HG03521 (cell line): ENCODE data around the gene PSKH1.

Experiments
- ATAC-seq: cut with Tn5 transposase; IDR thresholded peaks from one replicate; pipeline ENCODE4 v1.9.1; 2021; ENCODE audit warnings: mild to moderate bottlenecking, moderate library complexity; ENCODE audit not compliant: unreplicated experiment

Gene PSKH1

GRCh38 chr16:67939507-67940445 lies 46.7 kb downstream of the PSKH1 start:
- no peak for ATAC-seq

- no peak for ATAC-seq
Observed at GRCh38 chr16:67940446-67941089, 47.5 kb downstream of the PSKH1 start.

GRCh38 chr16:67941469-67942199 lies 48.6 kb downstream of the PSKH1 start:
- ATAC-seq = no peak

- ATAC-seq = no peak
Observed at GRCh38 chr16:67942200-67942509, 49.1 kb downstream of the PSKH1 start.

- no peak for ATAC-seq
Observed at GRCh38 chr16:67942510-67943255, 49.6 kb downstream of the PSKH1 start.

GRCh38 chr16:67943256-67943618 lies 50.2 kb downstream of the PSKH1 start:
- no peak for ATAC-seq

GRCh38 chr16:67943619-67944504 lies 50.8 kb downstream of the PSKH1 start, which contains the start of gene LCAT:
Gene LCAT (minus strand): TSS chr16:67944120. CDS start chr16:67944101, 19 bp downstream.
- no peak for ATAC-seq

- ATAC-seq = no peak
Observed at GRCh38 chr16:67944690-67945391, 51.8 kb downstream of the PSKH1 start.

- ATAC-seq = no peak
Observed at GRCh38 chr16:67945392-67945933, 52.4 kb downstream of the PSKH1 start.

GRCh38 chr16:67946128-67946569 lies 53.1 kb downstream of the PSKH1 start:
- ATAC-seq = no peak

- no peak for ATAC-seq
Observed at GRCh38 chr16:67946966-67947558, 54.0 kb downstream of the PSKH1 start.

GRCh38 chr16:67948015-67948414 lies 55.0 kb downstream of the PSKH1 start:
- ATAC-seq = no peak

- ATAC-seq = no peak
Observed at GRCh38 chr16:67949645-67950044, 56.6 kb downstream of the PSKH1 start.

- no peak for ATAC-seq
Observed at GRCh38 chr16:67950335-67950843, 57.3 kb downstream of the PSKH1 start.

- no peak for ATAC-seq
Observed at GRCh38 chr16:67951485-67951884, 58.4 kb downstream of the PSKH1 start.

GRCh38 chr16:67953641-67954375 lies 60.8 kb downstream of the PSKH1 start:
- no peak for ATAC-seq

- ATAC-seq = no peak
Observed at GRCh38 chr16:67954421-67955196, 61.6 kb downstream of the PSKH1 start.
